ENCODE data around the gene TYW1B.
"Not testable (repeated sequence)": the region's sequence is repeated elsewhere in the genome, so short reads cannot be mapped to it uniquely, and the experiment has no call there.

Gene TYW1B

DNA sequence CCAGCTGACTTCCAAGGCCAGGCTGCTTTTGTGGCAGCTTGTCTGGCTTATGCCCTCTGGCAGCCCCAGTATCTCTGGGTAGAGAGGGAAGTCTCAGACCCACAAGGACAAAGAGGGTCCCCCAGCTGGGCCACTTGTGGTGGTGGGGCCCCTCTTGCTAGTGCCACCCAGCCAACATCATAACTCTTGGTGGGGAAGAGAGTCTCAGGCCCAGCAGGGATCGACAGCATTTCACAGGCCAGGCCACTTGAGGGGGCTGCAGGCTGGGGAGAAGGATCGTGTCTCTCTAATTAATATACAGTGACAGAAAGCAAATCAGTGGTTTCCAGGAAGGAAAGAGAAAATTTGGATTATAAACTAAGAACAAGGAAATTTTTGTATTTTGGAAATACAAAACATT, 76.0 kb downstream of the TYW1B start:
- no peak for DNase-seq

- DNase-seq = no peak
Observed at GRCh38 chr7:72751378-72751777, 76.6 kb downstream of the TYW1B start.

DNA sequence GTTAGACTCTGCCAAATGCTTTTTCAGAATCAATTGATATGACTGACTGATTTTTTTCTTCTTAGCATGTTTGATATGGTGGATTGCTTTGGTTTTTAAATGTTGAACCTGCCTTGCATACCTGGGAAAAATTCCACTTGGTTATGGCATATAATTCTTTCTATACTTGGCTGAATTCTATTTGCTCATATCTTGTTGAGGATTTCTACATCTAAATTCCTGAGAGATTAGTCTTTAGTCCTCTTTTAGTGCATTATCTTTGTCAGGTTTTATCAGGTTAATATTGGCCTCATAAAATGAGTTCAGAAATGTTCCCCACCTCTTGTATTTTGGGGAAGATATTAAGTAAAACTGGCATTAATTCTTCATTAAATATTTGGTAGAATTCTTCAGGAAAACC, 79.4 kb downstream of the TYW1B start:
- DNase-seq = peak; percentile 3

DNA sequence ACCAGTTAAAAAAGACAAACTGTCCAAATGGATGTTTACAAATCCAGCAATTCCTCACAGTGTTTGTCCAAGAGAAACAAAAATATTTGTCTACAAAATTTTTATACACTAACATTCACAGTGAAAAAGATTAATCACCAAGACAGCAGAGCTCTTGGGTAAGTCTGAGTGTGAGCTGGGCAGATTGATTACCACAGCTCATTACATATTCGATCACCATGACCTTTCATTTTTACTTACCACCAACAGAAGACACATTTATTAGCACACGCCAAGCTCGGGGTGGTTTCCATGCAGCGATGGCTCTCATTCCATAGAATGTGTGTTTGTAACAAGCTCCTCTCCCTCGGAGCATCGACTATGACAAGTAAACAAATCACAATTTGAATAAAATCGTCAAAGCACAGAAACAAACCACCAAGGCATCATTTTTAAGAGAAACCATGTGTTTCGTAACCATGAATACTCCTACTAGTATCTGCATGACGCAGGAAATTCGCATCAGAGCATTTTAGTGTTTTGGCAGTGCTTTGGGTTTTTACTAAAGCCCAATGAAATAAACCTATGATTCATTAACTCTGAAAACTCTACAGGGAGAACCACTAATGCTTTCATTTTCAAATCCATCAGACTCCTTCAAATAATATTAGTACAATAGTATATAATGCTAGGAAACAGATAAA, 83.6 kb downstream of the TYW1B start:
- peak; percentile 27 for DNase-seq

GRCh38 chr7:72743801-72744200, 84.2 kb downstream of the TYW1B start:
- DNase-seq = not testable (repeated sequence)

GRCh38 chr7:72739716-72740115, 88.3 kb downstream of the TYW1B start:
- not testable (repeated sequence) for DNase-seq

GRCh38 chr7:72735855-72736254, 92.1 kb downstream of the TYW1B start:
- not testable (repeated sequence) for DNase-seq

GRCh38 chr7:72730815-72731214, 97.2 kb downstream of the TYW1B start:
- not testable (repeated sequence) for DNase-seq

GRCh38 chr7:72730384-72730783, 97.6 kb downstream of the TYW1B start:
- not testable (repeated sequence) for DNase-seq

- DNase-seq = not testable (repeated sequence)
Observed at GRCh38 chr7:72729130-72729529, 98.9 kb downstream of the TYW1B start.

GRCh38 chr7:72722694-72723093, 105.3 kb downstream of the TYW1B start:
- not testable (repeated sequence) for DNase-seq

- DNase-seq = not testable (repeated sequence)
Observed at GRCh38 chr7:72720890-72721289, 107.1 kb downstream of the TYW1B start.

GRCh38 chr7:72717252-72717774, 110.7 kb downstream of the TYW1B start:
- DNase-seq = peak; percentile 38

DNA sequence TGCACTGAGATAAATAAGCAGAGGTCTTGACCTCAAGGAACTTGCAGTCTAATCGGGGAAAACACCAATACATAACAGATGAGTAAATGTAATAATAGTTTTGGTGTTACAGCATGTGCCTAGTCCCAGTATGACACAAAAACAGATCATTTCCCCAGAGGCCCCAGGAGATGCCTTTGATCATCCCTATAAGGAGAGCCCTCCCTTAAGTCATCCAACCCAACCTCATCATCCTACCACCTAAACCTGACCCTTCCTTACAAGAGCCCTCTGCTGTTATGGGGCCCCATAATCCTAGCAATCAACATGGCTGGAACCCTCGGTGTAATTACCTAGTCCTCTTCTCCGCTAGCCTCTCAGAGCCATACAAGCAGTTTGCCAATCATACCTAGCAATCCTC, 116.1 kb downstream of the TYW1B start:
- not testable (repeated sequence) for DNase-seq

DNA sequence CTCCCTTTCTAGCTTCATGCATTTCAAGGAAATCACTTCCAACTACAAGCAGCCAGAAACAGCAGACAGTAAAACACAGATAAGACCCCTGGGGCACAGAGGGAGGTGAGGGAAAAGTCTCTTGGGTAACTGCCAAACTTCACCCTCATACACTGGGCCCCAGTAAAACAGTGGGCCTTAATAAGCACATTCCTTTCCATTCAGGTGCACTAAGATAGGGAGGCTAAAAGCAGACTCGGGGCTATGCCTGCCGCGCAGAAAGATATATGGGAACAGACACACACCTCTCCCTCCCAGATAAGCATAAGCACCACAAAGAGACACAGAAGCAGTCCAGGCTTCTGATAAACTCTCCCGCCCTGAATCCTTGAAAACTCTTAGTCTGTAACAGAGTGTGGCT, 117.0 kb downstream of the TYW1B start:
- no peak for DNase-seq

- peak; percentile 82 for DNase-seq
Observed at GRCh38 chr7:72709909-72710308, 118.1 kb downstream of the TYW1B start.

DNA sequence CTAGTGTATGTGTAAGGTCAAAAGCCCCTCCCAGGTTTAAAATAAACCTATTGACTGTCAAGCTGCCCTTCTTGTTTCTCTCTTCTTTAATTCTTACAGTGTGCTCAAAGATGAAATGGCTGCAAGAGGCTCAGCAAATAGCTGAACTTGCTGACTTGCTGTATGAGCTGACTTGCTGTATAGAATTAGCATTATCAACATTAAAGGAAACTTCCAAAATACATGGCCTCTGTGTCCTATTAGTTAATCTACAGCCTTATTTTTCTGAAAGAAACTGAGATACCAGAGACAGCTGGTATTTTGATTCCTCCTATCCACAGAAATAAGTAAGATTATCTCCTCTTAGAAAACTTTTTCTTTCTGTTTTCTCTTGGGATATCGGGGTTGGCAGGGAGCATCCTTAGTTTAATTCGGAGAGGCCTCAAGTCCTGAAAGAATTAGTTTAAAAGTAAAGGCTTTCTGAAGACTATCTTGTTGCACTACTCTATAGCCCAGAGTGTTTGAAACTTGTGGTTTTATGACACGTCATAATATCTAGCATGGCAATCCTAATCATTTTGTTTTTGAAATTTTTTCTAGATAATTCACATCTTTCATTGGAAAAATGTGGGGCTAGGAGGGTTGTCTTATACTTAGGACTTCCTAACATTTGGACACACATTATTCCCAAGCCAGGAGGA, 119.5 kb downstream of the TYW1B start:
- DNase-seq = peak; percentile 48

GRCh38 chr7:72706521-72706920, 121.5 kb downstream of the TYW1B start:
- DNase-seq = no peak

- DNase-seq = not testable (repeated sequence)
Observed at GRCh38 chr7:72705693-72706092, 122.3 kb downstream of the TYW1B start.

- no peak for DNase-seq
Observed at GRCh38 chr7:72704894-72705293, 123.1 kb downstream of the TYW1B start.

- DNase-seq = not testable (repeated sequence)
Observed at GRCh38 chr7:72700548-72700947, 127.5 kb downstream of the TYW1B start.

DNA sequence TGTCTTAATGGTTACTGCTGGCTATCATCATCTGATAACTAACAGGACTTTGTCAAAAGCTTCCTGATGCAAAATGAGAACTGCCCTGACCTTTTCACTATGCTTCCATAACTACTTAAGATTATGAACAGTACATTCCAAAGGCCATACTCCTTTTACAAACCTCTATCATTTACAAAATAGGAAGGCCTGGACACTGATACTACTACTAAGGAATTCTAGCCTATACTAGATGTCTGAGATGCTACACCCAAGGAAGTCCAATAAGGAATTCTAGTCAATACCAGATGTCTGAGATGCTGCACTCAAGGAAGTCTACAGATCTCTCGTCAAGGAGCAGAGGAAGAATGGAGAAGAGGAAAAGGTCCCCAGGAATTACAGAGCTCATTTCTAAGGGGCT, 130.9 kb downstream of the TYW1B start:
- peak; percentile 43 for DNase-seq

- not testable (repeated sequence) for DNase-seq
Observed at GRCh38 chr7:72696643-72697042, 131.4 kb downstream of the TYW1B start.

GRCh38 chr7:72695482-72695881, 132.5 kb downstream of the TYW1B start:
- not testable (repeated sequence) for DNase-seq

Measured in fibroblast of skin of back (primary cell).